Liver (tissue), 3 donors: ENCODE results near the gene METRN.

Experiments used
- RXRA ChIP-seq, 2 donors: IDR thresholded peaks; 2 replicates each; pipeline ENCODE4 v1.6.1; 2017 to 2018; ENCODE audit warnings: antibody characterized with exemption in 2 of 2, mild to moderate bottlenecking in 1 of 2
- TF ChIP-seq, protein P1 (sequence below): fragments of 150-350 bp; IDR thresholded peaks from 2 replicates; pipeline ENCODE4 v1.5.1; 2017; ENCODE audit warnings: improper control_type of control experiment, low read depth, low read length; ENCODE audit not compliant: missing input control
- donor health status: healthy.
- donor health status: healthy.

DNA sequence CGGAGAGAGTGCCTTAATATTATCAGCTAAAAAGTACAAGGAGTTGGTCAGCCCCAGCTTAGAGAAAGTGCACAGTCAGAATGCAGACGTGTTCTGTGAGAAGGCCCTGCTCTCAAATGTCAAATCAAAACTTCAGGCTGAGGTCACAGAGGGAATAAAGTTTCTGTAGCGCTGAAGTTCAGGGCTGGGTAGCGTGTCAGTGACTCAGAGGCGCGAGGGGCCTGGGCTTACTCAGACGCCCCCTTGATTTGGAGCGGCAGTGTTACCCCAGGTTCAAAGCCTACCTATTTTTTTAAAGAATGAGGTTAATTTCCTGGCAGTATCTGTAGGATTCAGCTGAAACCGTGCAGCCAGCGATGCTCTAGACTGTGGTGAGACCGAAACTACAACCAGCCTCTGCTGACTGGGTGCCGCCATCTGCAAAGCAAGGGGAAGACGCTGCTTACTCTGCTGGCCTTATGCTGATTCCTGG, 21.1 kb downstream of the METRN start:
- TF ChIP-seq, protein P1, sequence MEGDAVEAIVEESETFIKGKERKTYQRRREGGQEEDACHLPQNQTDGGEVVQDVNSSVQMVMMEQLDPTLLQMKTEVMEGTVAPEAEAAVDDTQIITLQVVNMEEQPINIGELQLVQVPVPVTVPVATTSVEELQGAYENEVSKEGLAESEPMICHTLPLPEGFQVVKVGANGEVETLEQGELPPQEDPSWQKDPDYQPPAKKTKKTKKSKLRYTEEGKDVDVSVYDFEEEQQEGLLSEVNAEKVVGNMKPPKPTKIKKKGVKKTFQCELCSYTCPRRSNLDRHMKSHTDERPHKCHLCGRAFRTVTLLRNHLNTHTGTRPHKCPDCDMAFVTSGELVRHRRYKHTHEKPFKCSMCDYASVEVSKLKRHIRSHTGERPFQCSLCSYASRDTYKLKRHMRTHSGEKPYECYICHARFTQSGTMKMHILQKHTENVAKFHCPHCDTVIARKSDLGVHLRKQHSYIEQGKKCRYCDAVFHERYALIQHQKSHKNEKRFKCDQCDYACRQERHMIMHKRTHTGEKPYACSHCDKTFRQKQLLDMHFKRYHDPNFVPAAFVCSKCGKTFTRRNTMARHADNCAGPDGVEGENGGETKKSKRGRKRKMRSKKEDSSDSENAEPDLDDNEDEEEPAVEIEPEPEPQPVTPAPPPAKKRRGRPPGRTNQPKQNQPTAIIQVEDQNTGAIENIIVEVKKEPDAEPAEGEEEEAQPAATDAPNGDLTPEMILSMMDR = no peak
- TF ChIP-seq RXRA (IDR thresholded peaks at IDR 0.05) = no peak
